ENCODE data around the gene FBLN1.

The FBLN1 gene

DNA sequence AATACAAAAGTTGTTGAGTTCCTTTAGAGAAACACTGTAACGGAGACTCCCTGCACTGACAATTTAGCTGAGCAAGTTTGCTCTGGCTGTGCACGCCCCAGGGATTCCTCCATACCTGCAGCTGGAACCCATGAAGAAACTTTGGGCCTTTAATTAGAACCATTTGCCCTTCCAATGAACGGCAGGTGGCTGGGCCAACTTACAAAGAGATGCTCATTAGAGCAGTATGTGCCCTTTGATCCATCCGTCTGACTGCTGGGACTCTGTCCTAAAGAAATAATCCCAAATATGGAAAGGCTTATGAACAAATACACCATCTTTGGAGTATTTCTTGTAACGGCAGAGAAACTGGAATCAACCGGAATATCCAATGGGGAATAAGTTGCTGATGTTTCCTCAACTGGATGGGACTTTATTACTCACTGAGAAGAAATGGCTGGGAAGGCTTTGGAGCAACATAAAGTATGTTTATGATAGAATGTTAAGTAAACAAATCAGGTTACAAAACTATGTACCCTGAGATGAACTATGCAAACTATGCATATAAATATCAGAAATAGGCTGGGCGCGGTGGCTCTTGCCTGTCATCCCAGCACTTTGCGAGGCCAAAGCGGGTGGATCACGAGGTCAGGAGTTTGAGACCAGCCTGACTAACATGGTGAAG is 24.4 kb upstream of the FBLN1 start:
- TF ChIP-seq ZNF184 (tag by site-specific recombination; IDR thresholded peaks at IDR 0.05): no peak
- TF ChIP-seq ZIC2 (tag by site-specific recombination; IDR thresholded peaks at IDR 0.05): peak; percentile 55
- Histone ChIP-seq H3K27ac (ENCODE audit: extremely low read depth, low read depth, low read length) (no peak overlapping the region), H3K4me1 (ENCODE audit: control insufficient read depth, insufficient read depth, low read length) (no peaks in the 10 kb centered on the region), H3K9me3 (ENCODE audit: control insufficient read depth, insufficient read depth, low read depth, low read length) (no peaks in the 10 kb centered on the region), H3K4me3 (ENCODE audit: low read depth, low read length) (no peak overlapping the region), H3K36me3 (ENCODE audit: control insufficient read depth in 2 of 2, insufficient read depth in 1 of 2, low read length in 2 of 2) (no peaks in the 10 kb centered on the region)
- ChIA-PET POLR2A (interaction anchor here (0.6 to 0.7 kb wide), 2 partner anchors 48 to 335 kb away, joined by 4 to 5 read pairs; no protein-coding TSS in a partner anchor), CTCF (no interaction called here)

GRCh38 chr22:45480717-45481116 is 22.0 kb upstream of the FBLN1 start:
- H3K4me1 ChIP-seq (ENCODE audit: control insufficient read depth, insufficient read depth, low read length): no peaks in the 10 kb centered on the region
- no peak for TF ChIP-seq ZBTB49 (tag by site-specific recombination; IDR thresholded peaks at IDR 0.05; ENCODE audit: low read depth)
- TF ChIP-seq SETDB1 (IDR thresholded peaks at IDR 0.05; ENCODE audit: insufficient read length, low read length): peak; percentile 74
- no peaks in the 10 kb centered on the region for H3K9me3 ChIP-seq (ENCODE audit: control insufficient read depth, insufficient read depth, low read depth, low read length)
- CTCF ChIA-PET: interaction anchor here (0.5 kb wide), 1 partner anchor 97 kb away, joined by 3 read pairs; no protein-coding TSS in a partner anchor
- no peak overlapping the region for H3K27ac ChIP-seq (ENCODE audit: extremely low read depth, low read depth, low read length)
- H3K4me3 ChIP-seq (ENCODE audit: low read depth, low read length): no peak overlapping the region
- H3K36me3 ChIP-seq (ENCODE audit: control insufficient read depth in 2 of 2, insufficient read depth in 1 of 2, low read length in 2 of 2): no peaks in the 10 kb centered on the region
- POLR2A ChIA-PET: no interaction called here

DNA sequence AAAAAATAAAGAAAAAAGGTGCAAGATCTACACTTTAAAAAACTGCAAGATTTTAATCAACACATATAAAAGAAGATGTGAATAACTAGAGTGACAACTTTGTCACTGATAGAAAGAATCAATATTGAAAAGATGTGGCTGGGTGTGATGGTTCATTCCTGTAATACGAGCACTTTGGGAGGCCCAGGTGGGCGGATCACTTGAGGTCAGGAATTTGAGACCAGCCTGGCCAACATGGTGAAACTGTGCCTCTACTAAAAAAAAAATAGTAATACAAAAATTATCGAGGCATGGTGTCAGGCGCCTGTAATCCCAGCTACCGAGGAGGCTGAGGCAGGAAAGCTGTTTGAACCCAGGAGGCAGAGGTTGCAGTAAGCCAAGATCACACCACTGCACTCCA is 21.0 kb upstream of the FBLN1 start:
- TF ChIP-seq ZNF514 (tag by site-specific recombination; IDR thresholded peaks at IDR 0.05): no peak
- TF ChIP-seq ZNF169 (tag by site-specific recombination; IDR thresholded peaks at IDR 0.05): no peak
- TF ChIP-seq PRDM10 (tag by site-specific recombination; IDR thresholded peaks at IDR 0.05): peak; percentile 30; the same call in 1 of the 2 replicates
- Histone ChIP-seq H3K9me3 (ENCODE audit: control insufficient read depth, insufficient read depth, low read depth, low read length) (no peaks in the 10 kb centered on the region), H3K4me3 (ENCODE audit: low read depth, low read length) (no peak overlapping the region), H3K36me3 (ENCODE audit: control insufficient read depth in 2 of 2, insufficient read depth in 1 of 2, low read length in 2 of 2) (no peaks in the 10 kb centered on the region), H3K4me1 (ENCODE audit: control insufficient read depth, insufficient read depth, low read length) (no peaks in the 10 kb centered on the region), H3K27ac (ENCODE audit: extremely low read depth, low read depth, low read length) (no peak overlapping the region)
- POLR2A ChIA-PET: no interaction called here
- CTCF ChIA-PET: interaction anchor here (0.9 kb wide), 1 partner anchor 72 kb away, joined by 3 read pairs; no protein-coding TSS in a partner anchor

DNA sequence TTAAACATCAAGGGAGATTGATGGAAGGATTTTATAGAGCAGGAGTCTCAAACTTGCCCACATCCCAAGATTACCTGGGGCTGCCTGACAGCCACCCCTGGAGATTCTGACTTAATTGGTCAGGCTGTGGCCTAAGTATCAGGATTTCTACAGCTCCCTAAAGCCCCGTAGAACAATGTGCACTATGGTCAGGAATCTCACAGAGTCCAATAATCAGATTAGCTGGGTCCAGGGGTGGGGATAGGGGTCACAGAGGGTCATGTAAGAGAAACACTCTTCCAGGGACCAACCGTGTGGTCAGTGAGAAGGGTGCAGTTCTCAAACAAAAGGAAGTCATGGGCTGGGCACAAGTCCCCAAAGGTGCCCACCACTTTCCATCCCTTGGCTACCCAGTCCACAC is 20.5 kb upstream of the FBLN1 start:
- Histone ChIP-seq H3K36me3 (ENCODE audit: control insufficient read depth in 2 of 2, insufficient read depth in 1 of 2, low read length in 2 of 2) (no peaks in the 10 kb centered on the region), H3K9me3 (ENCODE audit: control insufficient read depth, insufficient read depth, low read depth, low read length) (no peaks in the 10 kb centered on the region), H3K4me3 (ENCODE audit: low read depth, low read length) (no peak overlapping the region), H3K4me1 (ENCODE audit: control insufficient read depth, insufficient read depth, low read length) (no peaks in the 10 kb centered on the region), H3K27ac (ENCODE audit: extremely low read depth, low read depth, low read length) (no peak overlapping the region)
- ChIA-PET POLR2A (no interaction called here), CTCF (no interaction called here)
- TF ChIP-seq ZFP37 (tag by site-specific recombination; IDR thresholded peaks at IDR 0.05) (no peak), ZNF391 (tag by site-specific recombination; IDR thresholded peaks at IDR 0.05; ENCODE audit: borderline replicate concordance, low read depth) (no peak), ZNF175 (tag by site-specific recombination; IDR thresholded peaks at IDR 0.05) (no peak), ZNF660 (tag by site-specific recombination; IDR thresholded peaks at IDR 0.05) (no peak), ZNF843 (tag by site-specific recombination; IDR thresholded peaks at IDR 0.05) (no peak), SCRT1 (tag by site-specific recombination; IDR thresholded peaks at IDR 0.05; ENCODE audit: borderline replicate concordance) (no peak), ZBTB44 (tag by site-specific recombination; IDR thresholded peaks at IDR 0.05) (no peak), PBX3 (CRISPR knock-in tag; IDR thresholded peaks at IDR 0.05) (no peak)
- TF ChIP-seq, protein P1, sequence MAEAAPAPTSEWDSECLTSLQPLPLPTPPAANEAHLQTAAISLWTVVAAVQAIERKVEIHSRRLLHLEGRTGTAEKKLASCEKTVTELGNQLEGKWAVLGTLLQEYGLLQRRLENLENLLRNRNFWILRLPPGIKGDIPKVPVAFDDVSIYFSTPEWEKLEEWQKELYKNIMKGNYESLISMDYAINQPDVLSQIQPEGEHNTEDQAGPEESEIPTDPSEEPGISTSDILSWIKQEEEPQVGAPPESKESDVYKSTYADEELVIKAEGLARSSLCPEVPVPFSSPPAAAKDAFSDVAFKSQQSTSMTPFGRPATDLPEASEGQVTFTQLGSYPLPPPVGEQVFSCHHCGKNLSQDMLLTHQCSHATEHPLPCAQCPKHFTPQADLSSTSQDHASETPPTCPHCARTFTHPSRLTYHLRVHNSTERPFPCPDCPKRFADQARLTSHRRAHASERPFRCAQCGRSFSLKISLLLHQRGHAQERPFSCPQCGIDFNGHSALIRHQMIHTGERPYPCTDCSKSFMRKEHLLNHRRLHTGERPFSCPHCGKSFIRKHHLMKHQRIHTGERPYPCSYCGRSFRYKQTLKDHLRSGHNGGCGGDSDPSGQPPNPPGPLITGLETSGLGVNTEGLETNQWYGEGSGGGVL (tag by site-specific recombination; IDR thresholded peaks at IDR 0.05): no peak

Data from HEK293 (cell line).